ENCODE measurements around the gene ABI2. TPM values are rescaled to one million over a fixed set of nuclear protein-coding genes. Genes with fewer than 3 reads are reported as not detected.
"Not testable (repeated sequence)": the region's sequence is repeated elsewhere in the genome, so short reads cannot be mapped to it uniquely, and the experiment has no call there.

ABI2 gene
- total RNA-seq, 1 donor from 2014 or later = 101 TPM

- H3K4me3 Mint-ChIP-seq (ENCODE audit: unreplicated experiment) = no peak overlapping the region
- no peaks in the 10 kb centered on the region for H3K36me3 Mint-ChIP-seq (ENCODE audit: unreplicated experiment)
- H3K9me3 Mint-ChIP-seq (ENCODE audit: unreplicated experiment) = no peaks in the 10 kb centered on the region
- DNase-seq = no peak
- no peaks in the 10 kb centered on the region for H3K27me3 Mint-ChIP-seq (ENCODE audit: unreplicated experiment)
- TF ChIP-seq, protein P1, sequence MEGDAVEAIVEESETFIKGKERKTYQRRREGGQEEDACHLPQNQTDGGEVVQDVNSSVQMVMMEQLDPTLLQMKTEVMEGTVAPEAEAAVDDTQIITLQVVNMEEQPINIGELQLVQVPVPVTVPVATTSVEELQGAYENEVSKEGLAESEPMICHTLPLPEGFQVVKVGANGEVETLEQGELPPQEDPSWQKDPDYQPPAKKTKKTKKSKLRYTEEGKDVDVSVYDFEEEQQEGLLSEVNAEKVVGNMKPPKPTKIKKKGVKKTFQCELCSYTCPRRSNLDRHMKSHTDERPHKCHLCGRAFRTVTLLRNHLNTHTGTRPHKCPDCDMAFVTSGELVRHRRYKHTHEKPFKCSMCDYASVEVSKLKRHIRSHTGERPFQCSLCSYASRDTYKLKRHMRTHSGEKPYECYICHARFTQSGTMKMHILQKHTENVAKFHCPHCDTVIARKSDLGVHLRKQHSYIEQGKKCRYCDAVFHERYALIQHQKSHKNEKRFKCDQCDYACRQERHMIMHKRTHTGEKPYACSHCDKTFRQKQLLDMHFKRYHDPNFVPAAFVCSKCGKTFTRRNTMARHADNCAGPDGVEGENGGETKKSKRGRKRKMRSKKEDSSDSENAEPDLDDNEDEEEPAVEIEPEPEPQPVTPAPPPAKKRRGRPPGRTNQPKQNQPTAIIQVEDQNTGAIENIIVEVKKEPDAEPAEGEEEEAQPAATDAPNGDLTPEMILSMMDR (IDR thresholded peaks at IDR 0.05; ENCODE audit: partially characterized antibody, unreplicated experiment) = no peak
- H3K4me1 Mint-ChIP-seq (ENCODE audit: low read depth, unreplicated experiment) = no peaks in the 10 kb centered on the region
- no peak overlapping the region for H3K27ac Mint-ChIP-seq (ENCODE audit: unreplicated experiment)
Measured at GRCh38 chr2:203286532-203286931, 41.7 kb upstream of the ABI2 start.

DNA sequence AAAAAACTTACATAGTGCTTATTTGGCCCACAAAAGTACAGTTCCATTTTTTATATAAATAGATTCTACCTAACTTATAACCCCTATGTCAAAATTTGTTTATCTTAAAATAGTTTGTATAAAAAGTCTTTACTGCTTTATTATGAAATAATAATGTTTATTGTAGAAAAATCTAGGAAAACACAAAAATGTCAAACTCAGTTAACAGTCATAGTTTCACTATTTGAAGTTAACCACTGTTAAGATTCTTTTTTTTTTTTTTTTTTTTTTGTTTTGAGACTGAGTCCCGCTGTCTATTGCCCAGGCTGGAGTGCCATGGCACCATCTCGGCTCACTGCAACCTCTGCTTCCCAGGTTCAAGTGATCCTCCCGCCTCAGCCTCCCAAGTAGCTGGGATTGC is 26.5 kb upstream of the ABI2 start:
- H3K27ac Mint-ChIP-seq (ENCODE audit: unreplicated experiment) = no peak overlapping the region
- DNase-seq = no peak
- H3K4me3 Mint-ChIP-seq (ENCODE audit: unreplicated experiment) = no peak overlapping the region
- TF ChIP-seq, protein P1 (IDR thresholded peaks at IDR 0.05; ENCODE audit: partially characterized antibody, unreplicated experiment) = no peak
- no peaks in the 10 kb centered on the region for H3K4me1 Mint-ChIP-seq (ENCODE audit: low read depth, unreplicated experiment)
- H3K9me3 Mint-ChIP-seq (ENCODE audit: unreplicated experiment) = no peaks in the 10 kb centered on the region
- H3K36me3 Mint-ChIP-seq (ENCODE audit: unreplicated experiment) = no peaks in the 10 kb centered on the region
- no peaks in the 10 kb centered on the region for H3K27me3 Mint-ChIP-seq (ENCODE audit: unreplicated experiment)

- not testable (repeated sequence) for H3K27ac Mint-ChIP-seq (ENCODE audit: unreplicated experiment); H3K4me3 Mint-ChIP-seq (ENCODE audit: unreplicated experiment); H3K9me3 Mint-ChIP-seq (ENCODE audit: unreplicated experiment); H3K36me3 Mint-ChIP-seq (ENCODE audit: unreplicated experiment); H3K4me1 Mint-ChIP-seq (ENCODE audit: low read depth, unreplicated experiment); H3K27me3 Mint-ChIP-seq (ENCODE audit: unreplicated experiment); DNase-seq
Measured at GRCh38 chr2:203302586-203302985, 25.6 kb upstream of the ABI2 start.

GRCh38 chr2:203310688-203311436 is 17.3 kb upstream of the ABI2 start:
- H3K4me3 Mint-ChIP-seq (ENCODE audit: unreplicated experiment) = no peak overlapping the region
- H3K36me3 Mint-ChIP-seq (ENCODE audit: unreplicated experiment) = peaks cover 13% of the 10 kb centered on the region
- no peaks in the 10 kb centered on the region for H3K9me3 Mint-ChIP-seq (ENCODE audit: unreplicated experiment)
- no peak overlapping the region for H3K27ac Mint-ChIP-seq (ENCODE audit: unreplicated experiment)
- no peaks in the 10 kb centered on the region for H3K27me3 Mint-ChIP-seq (ENCODE audit: unreplicated experiment)
- TF ChIP-seq, protein P1 (IDR thresholded peaks at IDR 0.05; ENCODE audit: partially characterized antibody, unreplicated experiment) = no peak
- no peak for DNase-seq
- no peaks in the 10 kb centered on the region for H3K4me1 Mint-ChIP-seq (ENCODE audit: low read depth, unreplicated experiment)

GRCh38 chr2:203326356-203326755 is 1.8 kb upstream of the ABI2 start:
- H3K36me3 Mint-ChIP-seq (ENCODE audit: unreplicated experiment) = peaks cover 5% of the 10 kb centered on the region
- H3K4me3 Mint-ChIP-seq (ENCODE audit: unreplicated experiment) = no peak overlapping the region
- peaks cover 9% of the 10 kb centered on the region for H3K27me3 Mint-ChIP-seq (ENCODE audit: unreplicated experiment)
- H3K4me1 Mint-ChIP-seq (ENCODE audit: low read depth, unreplicated experiment) = peaks cover 16% of the 10 kb centered on the region
- DNase-seq = no peak
- TF ChIP-seq, protein P1 (IDR thresholded peaks at IDR 0.05; ENCODE audit: partially characterized antibody, unreplicated experiment) = no peak
- no peak overlapping the region for H3K27ac Mint-ChIP-seq (ENCODE audit: unreplicated experiment)
- peaks cover 12% of the 10 kb centered on the region for H3K9me3 Mint-ChIP-seq (ENCODE audit: unreplicated experiment)

Data from glutamatergic neuron (in vitro differentiated cells).